ENCODE results near the gene IDUA.

IDUA gene

GRCh38 chr4:1002631-1003251 lies 15.9 kb downstream of the IDUA start:
- no peak for DNase-seq

- DNase-seq, result no peak
Observed at GRCh38 chr4:1003271-1004070, 16.6 kb downstream of the IDUA start.

- no peak for DNase-seq
Observed at GRCh38 chr4:1004071-1004418, 17.2 kb downstream of the IDUA start.

GRCh38 chr4:1004557-1005485 lies 18.0 kb downstream of the IDUA start:
- no peak for DNase-seq

- DNase-seq, result no peak
Observed at GRCh38 chr4:1006856-1007255, 20.0 kb downstream of the IDUA start.

- peak in 1 of 2 donors; percentile 50 for DNase-seq
Observed at GRCh38 chr4:1008840-1009541, 22.1 kb downstream of the IDUA start.

- peak; percentile 54 to 78 for DNase-seq
Observed at GRCh38 chr4:1009542-1010394, 22.9 kb downstream of the IDUA start.

- peak; percentile 64 to 76 for DNase-seq
Observed at GRCh38 chr4:1010395-1011021, 23.7 kb downstream of the IDUA start.

GRCh38 chr4:1011022-1011665 lies 24.3 kb downstream of the IDUA start, which contains the start of gene FGFRL1:
Gene FGFRL1, plus strand, starts transcription at chr4:1011626. Its CDS starts 860 bp downstream, at chr4:1012486.
- DNase-seq, result peak; percentile 89 to 94

- no peak for DNase-seq
Observed at GRCh38 chr4:1011666-1012033, 24.8 kb downstream of the IDUA start.

- peak in 1 of 2 donors; percentile 46 for DNase-seq
Observed at GRCh38 chr4:1012034-1012739, 25.3 kb downstream of the IDUA start.

GRCh38 chr4:1013225-1014073 lies 26.6 kb downstream of the IDUA start:
- DNase-seq, result no peak

GRCh38 chr4:1014291-1015167 lies 27.7 kb downstream of the IDUA start:
- DNase-seq, result no peak

GRCh38 chr4:1015179-1015578 lies 28.3 kb downstream of the IDUA start:
- no peak for DNase-seq

GRCh38 chr4:1015746-1016145 lies 28.9 kb downstream of the IDUA start:
- no peak for DNase-seq

GRCh38 chr4:1017211-1017610 lies 30.4 kb downstream of the IDUA start:
- no peak for DNase-seq

GRCh38 chr4:1017706-1018105 lies 30.9 kb downstream of the IDUA start:
- no peak for DNase-seq
